ENCODE results near the gene ACP7. TPM values are rescaled to one million over a fixed set of nuclear protein-coding genes. Genes with fewer than 3 reads are reported as not detected.

Gene ACP7
- total RNA-seq, 1 experiment from 2014 or later: 0.11 TPM

DNA sequence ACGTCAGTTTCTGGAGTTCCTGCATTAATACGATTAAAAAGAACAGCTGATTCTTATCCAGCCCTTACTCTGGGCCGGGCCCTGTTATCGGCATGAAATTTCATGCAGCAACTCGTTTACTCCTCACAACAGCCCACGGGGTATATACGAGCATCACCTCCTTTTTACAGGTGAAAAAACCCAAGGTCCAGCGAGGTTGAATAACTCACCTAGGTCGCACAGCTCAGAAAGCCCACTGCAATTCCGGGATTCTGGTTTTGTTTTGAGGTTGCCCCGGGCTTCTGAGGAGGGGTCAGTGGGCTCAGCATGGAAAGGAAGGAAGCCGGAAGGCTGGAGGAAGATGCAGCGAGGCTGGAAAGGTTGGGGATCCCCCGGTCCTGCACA lies 577 bp upstream of the ACP7 start:
- H3K9me3 Mint-ChIP-seq: no peaks in the 10 kb centered on the region
- ChIA-PET CTCF (interaction anchor here (1.4 to 2.7 kb wide), 4 partner anchors 15 to 108 kb away, joined by 3 to 11 read pairs (median 6); partner anchors contain the start of gene FBXO17), POLR2A (interaction anchor here (0.5 kb wide), 1 partner anchor 17 kb away, joined by 3 read pairs; no protein-coding TSS in a partner anchor)
- no peak for DNase-seq (ENCODE audit: low spot score)
- peak overlapping the region; percentile 74 for H3K4me3 Mint-ChIP-seq
- TF ChIP-seq GRHL2 (CRISPR knock-in tag; IDR thresholded peaks at IDR 0.05; ENCODE audit: insufficient replicate concordance, severe bottlenecking): no peak
- TF ChIP-seq, protein P1, sequence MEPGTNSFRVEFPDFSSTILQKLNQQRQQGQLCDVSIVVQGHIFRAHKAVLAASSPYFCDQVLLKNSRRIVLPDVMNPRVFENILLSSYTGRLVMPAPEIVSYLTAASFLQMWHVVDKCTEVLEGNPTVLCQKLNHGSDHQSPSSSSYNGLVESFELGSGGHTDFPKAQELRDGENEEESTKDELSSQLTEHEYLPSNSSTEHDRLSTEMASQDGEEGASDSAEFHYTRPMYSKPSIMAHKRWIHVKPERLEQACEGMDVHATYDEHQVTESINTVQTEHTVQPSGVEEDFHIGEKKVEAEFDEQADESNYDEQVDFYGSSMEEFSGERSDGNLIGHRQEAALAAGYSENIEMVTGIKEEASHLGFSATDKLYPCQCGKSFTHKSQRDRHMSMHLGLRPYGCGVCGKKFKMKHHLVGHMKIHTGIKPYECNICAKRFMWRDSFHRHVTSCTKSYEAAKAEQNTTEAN (CRISPR knock-in tag; IDR thresholded peaks at IDR 0.05): no peak
- H3K27me3 Mint-ChIP-seq (ENCODE audit: low read depth): peaks cover 55% of the 10 kb centered on the region
- H3K27ac Mint-ChIP-seq: no peak overlapping the region
- ATAC-seq: no peak; the same call in 1 of the 2 replicates
- no peaks in the 10 kb centered on the region for H3K36me3 Mint-ChIP-seq
- peaks cover 19% of the 10 kb centered on the region for H3K4me1 Mint-ChIP-seq

DNA sequence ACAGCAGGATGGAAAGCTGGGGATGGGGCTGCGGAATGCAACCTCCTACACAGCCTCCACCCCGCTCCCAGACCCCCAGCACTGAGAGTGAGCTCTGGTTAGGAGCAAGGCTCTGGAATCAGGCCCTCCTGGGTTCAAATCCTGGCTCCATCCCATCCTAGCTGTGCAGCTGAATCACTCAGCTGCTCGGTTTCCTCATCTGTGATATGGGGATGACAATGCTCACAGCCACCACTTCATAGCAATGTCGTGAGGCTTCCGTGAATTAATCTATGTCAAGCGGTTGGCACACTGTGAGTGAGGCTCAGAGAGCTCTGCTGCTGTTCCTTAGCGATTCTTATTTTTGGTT lies 538 bp downstream of the ACP7 start:
- POLR2A ChIA-PET: no interaction called here
- ATAC-seq: peak; percentile 61; the same call in 1 of the 2 replicates

More for the DNA sequence above, 538 bp downstream of the ACP7 start:
- H3K27ac Mint-ChIP-seq: no peak overlapping the region
- DNase-seq (ENCODE audit: low spot score): no peak
- H3K36me3 Mint-ChIP-seq: no peaks in the 10 kb centered on the region
- H3K4me1 Mint-ChIP-seq: peaks cover 19% of the 10 kb centered on the region
- peaks cover 55% of the 10 kb centered on the region for H3K27me3 Mint-ChIP-seq (ENCODE audit: low read depth)
- peak overlapping the region; percentile 72 for H3K4me3 Mint-ChIP-seq
- CTCF ChIA-PET: interaction anchor here (0.7 to 1.7 kb wide), 4 partner anchors 14 to 109 kb away, joined by 3 to 6 read pairs (median 4); partner anchors contain the start of gene FBXO17
- TF ChIP-seq NR2C2 (CRISPR knock-in tag; IDR thresholded peaks at IDR 0.05): no peak
- TF ChIP-seq TCF7 (CRISPR knock-in tag; IDR thresholded peaks at IDR 0.05; ENCODE audit: low read depth): no peak
- TF ChIP-seq, protein P2, sequence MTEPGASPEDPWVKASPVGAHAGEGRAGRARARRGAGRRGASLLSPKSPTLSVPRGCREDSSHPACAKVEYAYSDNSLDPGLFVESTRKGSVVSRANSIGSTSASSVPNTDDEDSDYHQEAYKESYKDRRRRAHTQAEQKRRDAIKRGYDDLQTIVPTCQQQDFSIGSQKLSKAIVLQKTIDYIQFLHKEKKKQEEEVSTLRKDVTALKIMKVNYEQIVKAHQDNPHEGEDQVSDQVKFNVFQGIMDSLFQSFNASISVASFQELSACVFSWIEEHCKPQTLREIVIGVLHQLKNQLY (CRISPR knock-in tag; IDR thresholded peaks at IDR 0.05): no peak
- TF ChIP-seq, protein P3, sequence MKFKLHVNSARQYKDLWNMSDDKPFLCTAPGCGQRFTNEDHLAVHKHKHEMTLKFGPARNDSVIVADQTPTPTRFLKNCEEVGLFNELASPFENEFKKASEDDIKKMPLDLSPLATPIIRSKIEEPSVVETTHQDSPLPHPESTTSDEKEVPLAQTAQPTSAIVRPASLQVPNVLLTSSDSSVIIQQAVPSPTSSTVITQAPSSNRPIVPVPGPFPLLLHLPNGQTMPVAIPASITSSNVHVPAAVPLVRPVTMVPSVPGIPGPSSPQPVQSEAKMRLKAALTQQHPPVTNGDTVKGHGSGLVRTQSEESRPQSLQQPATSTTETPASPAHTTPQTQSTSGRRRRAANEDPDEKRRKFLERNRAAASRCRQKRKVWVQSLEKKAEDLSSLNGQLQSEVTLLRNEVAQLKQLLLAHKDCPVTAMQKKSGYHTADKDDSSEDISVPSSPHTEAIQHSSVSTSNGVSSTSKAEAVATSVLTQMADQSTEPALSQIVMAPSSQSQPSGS (CRISPR knock-in tag; IDR thresholded peaks at IDR 0.05; ENCODE audit: borderline replicate concordance, low read depth): no peak
- no peak for TF ChIP-seq ESRRA (CRISPR knock-in tag; IDR thresholded peaks at IDR 0.05; ENCODE audit: borderline replicate concordance)
- TF ChIP-seq, protein P4, sequence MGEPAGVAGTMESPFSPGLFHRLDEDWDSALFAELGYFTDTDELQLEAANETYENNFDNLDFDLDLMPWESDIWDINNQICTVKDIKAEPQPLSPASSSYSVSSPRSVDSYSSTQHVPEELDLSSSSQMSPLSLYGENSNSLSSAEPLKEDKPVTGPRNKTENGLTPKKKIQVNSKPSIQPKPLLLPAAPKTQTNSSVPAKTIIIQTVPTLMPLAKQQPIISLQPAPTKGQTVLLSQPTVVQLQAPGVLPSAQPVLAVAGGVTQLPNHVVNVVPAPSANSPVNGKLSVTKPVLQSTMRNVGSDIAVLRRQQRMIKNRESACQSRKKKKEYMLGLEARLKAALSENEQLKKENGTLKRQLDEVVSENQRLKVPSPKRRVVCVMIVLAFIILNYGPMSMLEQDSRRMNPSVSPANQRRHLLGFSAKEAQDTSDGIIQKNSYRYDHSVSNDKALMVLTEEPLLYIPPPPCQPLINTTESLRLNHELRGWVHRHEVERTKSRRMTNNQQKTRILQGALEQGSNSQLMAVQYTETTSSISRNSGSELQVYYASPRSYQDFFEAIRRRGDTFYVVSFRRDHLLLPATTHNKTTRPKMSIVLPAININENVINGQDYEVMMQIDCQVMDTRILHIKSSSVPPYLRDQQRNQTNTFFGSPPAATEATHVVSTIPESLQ (CRISPR knock-in tag; IDR thresholded peaks at IDR 0.05): no peak
- TF ChIP-seq SMAD4 (CRISPR knock-in tag; IDR thresholded peaks at IDR 0.05): no peak
- no peak for TF ChIP-seq OVOL2 (CRISPR knock-in tag; IDR thresholded peaks at IDR 0.05; ENCODE audit: borderline replicate concordance)
- TF ChIP-seq, protein P5, sequence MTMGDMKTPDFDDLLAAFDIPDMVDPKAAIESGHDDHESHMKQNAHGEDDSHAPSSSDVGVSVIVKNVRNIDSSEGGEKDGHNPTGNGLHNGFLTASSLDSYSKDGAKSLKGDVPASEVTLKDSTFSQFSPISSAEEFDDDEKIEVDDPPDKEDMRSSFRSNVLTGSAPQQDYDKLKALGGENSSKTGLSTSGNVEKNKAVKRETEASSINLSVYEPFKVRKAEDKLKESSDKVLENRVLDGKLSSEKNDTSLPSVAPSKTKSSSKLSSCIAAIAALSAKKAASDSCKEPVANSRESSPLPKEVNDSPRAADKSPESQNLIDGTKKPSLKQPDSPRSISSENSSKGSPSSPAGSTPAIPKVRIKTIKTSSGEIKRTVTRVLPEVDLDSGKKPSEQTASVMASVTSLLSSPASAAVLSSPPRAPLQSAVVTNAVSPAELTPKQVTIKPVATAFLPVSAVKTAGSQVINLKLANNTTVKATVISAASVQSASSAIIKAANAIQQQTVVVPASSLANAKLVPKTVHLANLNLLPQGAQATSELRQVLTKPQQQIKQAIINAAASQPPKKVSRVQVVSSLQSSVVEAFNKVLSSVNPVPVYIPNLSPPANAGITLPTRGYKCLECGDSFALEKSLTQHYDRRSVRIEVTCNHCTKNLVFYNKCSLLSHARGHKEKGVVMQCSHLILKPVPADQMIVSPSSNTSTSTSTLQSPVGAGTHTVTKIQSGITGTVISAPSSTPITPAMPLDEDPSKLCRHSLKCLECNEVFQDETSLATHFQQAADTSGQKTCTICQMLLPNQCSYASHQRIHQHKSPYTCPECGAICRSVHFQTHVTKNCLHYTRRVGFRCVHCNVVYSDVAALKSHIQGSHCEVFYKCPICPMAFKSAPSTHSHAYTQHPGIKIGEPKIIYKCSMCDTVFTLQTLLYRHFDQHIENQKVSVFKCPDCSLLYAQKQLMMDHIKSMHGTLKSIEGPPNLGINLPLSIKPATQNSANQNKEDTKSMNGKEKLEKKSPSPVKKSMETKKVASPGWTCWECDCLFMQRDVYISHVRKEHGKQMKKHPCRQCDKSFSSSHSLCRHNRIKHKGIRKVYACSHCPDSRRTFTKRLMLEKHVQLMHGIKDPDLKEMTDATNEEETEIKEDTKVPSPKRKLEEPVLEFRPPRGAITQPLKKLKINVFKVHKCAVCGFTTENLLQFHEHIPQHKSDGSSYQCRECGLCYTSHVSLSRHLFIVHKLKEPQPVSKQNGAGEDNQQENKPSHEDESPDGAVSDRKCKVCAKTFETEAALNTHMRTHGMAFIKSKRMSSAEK (CRISPR knock-in tag; IDR thresholded peaks at IDR 0.05; ENCODE audit: borderline replicate concordance): no peak
- TF ChIP-seq KAT7 (CRISPR knock-in tag; IDR thresholded peaks at IDR 0.05; ENCODE audit: borderline replicate concordance): no peak
- no peak for TF ChIP-seq SMAD3 (CRISPR knock-in tag; IDR thresholded peaks at IDR 0.05; ENCODE audit: borderline replicate concordance)
- TF ChIP-seq ATF1 (CRISPR knock-in tag; IDR thresholded peaks at IDR 0.05): no peak
- TF ChIP-seq RELA (CRISPR knock-in tag; IDR thresholded peaks at IDR 0.05; ENCODE audit: borderline replicate concordance): no peak
- no peaks in the 10 kb centered on the region for H3K9me3 Mint-ChIP-seq
